Adrenal gland (tissue), 5 donors: Measurements from ENCODE around the gene SCUBE1.

Source experiments
- CTCF ChIP-seq, 6 experiments: fragments of 450-650 bp in 4 of 6; fragments of 200-600 bp in 2 of 6; sonication (generic) in 1 of 6; IDR thresholded peaks; 1 replicate in 5 of 6; 2 replicates in 1 of 6; pipeline versions ENCODE4 v1.5.1 to v1.8.0; 2016 to 2021; ENCODE audit warnings: antibody characterized with exemption in 6 of 6, mild to moderate bottlenecking in 2 of 6, moderate library complexity in 1 of 6
- POLR2A ChIP-seq, 2 donors: fragments of 450-650 bp; IDR thresholded peaks; one replicate each; pipeline ENCODE4 v1.6.1; 2017; ENCODE audit warnings: antibody characterized with exemption in 2 of 2, mild to moderate bottlenecking in 2 of 2, moderate library complexity in 1 of 2
- donor health status: DM: no; HTN: no; CAD: no.

DNA sequence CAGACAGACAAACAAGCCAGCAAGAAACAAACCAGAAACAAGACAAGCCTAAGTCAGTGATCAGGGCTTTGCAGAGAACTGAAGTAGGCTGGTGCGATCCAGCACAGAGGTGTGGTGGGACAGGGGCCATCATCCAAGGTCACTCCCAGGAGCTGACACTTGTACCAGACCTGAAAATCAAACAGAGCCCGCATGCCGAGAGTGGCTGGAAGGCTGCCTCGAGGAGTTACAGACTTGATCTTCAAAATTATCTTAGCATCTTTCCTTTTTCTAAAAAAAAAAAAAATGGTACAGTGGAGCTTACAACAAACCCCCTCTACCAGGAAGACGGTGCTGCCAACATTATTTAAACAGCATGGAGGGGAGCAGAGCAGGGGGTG, 8.8 kb upstream of the SCUBE1 start:
- TF ChIP-seq CTCF (IDR thresholded peaks at IDR 0.05) = no peak
- no peak for TF ChIP-seq POLR2A (IDR thresholded peaks at IDR 0.05)
